ENCODE measurements around the gene WAC. TPM values are rescaled to one million over a fixed set of nuclear protein-coding genes. Genes with fewer than 3 reads are reported as not detected.

The WAC gene
- total and polyA plus RNA-seq, 10 of the 15 experiments (the other 5 are each of a cell fraction or from before 2014, with no cell fraction given) = 26.5 to 131 (median 69.4) TPM

DNA sequence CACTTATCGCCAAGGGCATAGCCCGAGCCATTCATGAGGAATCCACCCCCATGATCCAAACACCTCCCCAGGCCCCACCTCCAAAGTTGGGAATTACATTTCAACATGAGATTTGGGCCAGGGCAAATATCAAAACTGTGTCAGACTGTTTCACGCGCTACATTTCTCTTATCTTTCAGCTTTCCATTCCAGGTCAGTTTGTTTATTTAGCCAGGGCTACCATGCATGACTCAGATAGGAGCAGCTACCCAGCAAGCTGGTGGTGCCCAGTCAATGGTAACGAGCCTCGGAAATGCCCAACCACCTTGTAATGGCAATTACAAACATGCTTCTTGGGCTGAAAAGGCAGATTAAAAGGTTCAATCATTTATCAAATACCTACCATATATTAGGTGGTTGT, 100.8 kb downstream of the WAC start (continued):
- no peak for TF ChIP-seq MTA3 (IDR thresholded peaks at IDR 0.05; ENCODE audit: borderline replicate concordance, low read length)
- TF ChIP-seq SIX5 (IDR thresholded peaks at IDR 0.05; ENCODE audit: low read depth, low read length, severe bottlenecking) = no peak
- no peak for TF ChIP-seq YBX1 (IDR thresholded peaks at IDR 0.05)

DNA sequence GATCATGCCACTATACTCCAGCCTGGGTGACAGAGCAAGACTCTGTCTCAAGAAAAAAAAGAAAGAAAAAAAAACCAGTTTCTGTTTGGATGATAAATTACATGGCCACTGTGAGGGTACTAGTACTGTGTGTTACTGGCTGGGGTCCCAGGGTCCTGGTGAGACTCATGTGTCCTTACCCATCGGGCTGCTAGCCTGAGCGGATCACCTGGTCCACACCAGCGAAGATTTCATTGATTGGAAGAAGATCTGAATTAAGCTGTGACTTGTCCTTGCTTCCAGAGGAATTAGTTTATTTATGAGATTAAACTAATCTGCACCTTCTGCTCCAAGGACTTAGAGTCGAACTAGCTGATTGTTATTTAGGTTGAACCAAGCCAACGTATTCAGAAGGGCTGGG, 104.4 kb downstream of the WAC start:
- Histone ChIP-seq H3K9ac (ENCODE audit: control insufficient read depth, insufficient read depth, low read length) (no peak overlapping the region), H3K4me1 (ENCODE audit: control insufficient read depth, insufficient read depth, low read length) (no peaks in the 10 kb centered on the region), H2AFZ (ENCODE audit: control insufficient read depth, low read depth, low read length) (no peak overlapping the region), H3K4me3 (no peak overlapping the region), H3K27me3 (replicated peaks in 1 of 2; ENCODE audit: control insufficient read depth in 2 of 2, insufficient read depth in 2 of 2, low read length in 1 of 2) (no peaks in the 10 kb centered on the region), H3K79me2 (ENCODE audit: control insufficient read depth, insufficient read depth, low read length) (no peaks in the 10 kb centered on the region), H3K9me3 (replicated peaks; ENCODE audit: control insufficient read depth, insufficient read depth, low read length) (no peaks in the 10 kb centered on the region), H4K20me1 (ENCODE audit: control insufficient read depth, insufficient read depth) (no peaks in the 10 kb centered on the region), H3K36me3 (ENCODE audit: control insufficient read depth in 2 of 2, insufficient read depth in 2 of 2, low read length in 1 of 2) (no peaks in the 10 kb centered on the region), H3K4me2 (ENCODE audit: control insufficient read depth, insufficient read depth) (no peak overlapping the region), H3K27ac (ENCODE audit: control insufficient read depth, insufficient read depth) (no peak overlapping the region)
- in situ Hi-C loops (cut with MboI) (no loop called here), intact Hi-C loops (cut with micrococcal nuclease; ENCODE audit: unreplicated experiment) (no loop called here)
- ATAC-seq = no peak
- SMC1A ChIA-PET (ENCODE audit: uncharacterized antibody, unreplicated experiment) = interaction anchor here (1.0 to 1.6 kb wide), 3 partner anchors 9 to 24 kb away, joined by 3 to 6 read pairs (median 3); no protein-coding TSS in a partner anchor
- POLR2A ChIA-PET = no interaction called here
- RAD21 ChIA-PET (ENCODE audit: unreplicated experiment) = no interaction called here
- no peak for FAIRE-seq
- DNase-seq (ENCODE audit: low read depth, low spot score) = no peak
- 25% methylated on average over 5 of the region's 5 CpGs for whole genome bisulfite sequencing (ENCODE audit: insufficient coverage, insufficient replicate concordance, low lambda C conversion rate, missing lambda C conversion rate)
- BruUV-seq (replicated peaks) = no TSS peak
- CTCF ChIA-PET = no interaction called here
- TF ChIP-seq NFIC (IDR thresholded peaks at IDR 0.05; ENCODE audit: low read depth, low read length) (no peak), NFYA (IDR thresholded peaks at IDR 0.05; ENCODE audit: borderline replicate concordance, low read depth, low read length) (no peak), CBFB (IDR thresholded peaks at IDR 0.05; ENCODE audit: low read depth) (no peak), BRCA1 (IDR thresholded peaks at IDR 0.05; ENCODE audit: low read depth, low read length) (no peak), WRNIP1 (IDR thresholded peaks at IDR 0.05; ENCODE audit: borderline replicate concordance, low read depth, low read length) (no peak), CREM (IDR thresholded peaks at IDR 0.05; ENCODE audit: low read depth) (no peak), RUNX3 (IDR thresholded peaks at IDR 0.05; ENCODE audit: low read length) (no peak), TAF1 (IDR thresholded peaks at IDR 0.05; ENCODE audit: borderline replicate concordance, low read depth, low read length) (no peak)
- TF ChIP-seq, protein P1, sequence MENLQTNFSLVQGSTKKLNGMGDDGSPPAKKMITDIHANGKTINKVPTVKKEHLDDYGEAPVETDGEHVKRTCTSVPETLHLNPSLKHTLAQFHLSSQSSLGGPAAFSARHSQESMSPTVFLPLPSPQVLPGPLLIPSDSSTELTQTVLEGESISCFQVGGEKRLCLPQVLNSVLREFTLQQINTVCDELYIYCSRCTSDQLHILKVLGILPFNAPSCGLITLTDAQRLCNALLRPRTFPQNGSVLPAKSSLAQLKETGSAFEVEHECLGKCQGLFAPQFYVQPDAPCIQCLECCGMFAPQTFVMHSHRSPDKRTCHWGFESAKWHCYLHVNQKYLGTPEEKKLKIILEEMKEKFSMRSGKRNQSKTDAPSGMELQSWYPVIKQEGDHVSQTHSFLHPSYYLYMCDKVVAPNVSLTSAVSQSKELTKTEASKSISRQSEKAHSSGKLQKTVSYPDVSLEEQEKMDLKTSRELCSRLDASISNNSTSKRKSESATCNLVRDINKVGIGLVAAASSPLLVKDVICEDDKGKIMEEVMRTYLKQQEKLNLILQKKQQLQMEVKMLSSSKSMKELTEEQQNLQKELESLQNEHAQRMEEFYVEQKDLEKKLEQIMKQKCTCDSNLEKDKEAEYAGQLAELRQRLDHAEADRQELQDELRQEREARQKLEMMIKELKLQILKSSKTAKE (IDR thresholded peaks at IDR 0.05; ENCODE audit: low read depth, poor library complexity, severe bottlenecking) = no peak
- TF ChIP-seq, protein P2, sequence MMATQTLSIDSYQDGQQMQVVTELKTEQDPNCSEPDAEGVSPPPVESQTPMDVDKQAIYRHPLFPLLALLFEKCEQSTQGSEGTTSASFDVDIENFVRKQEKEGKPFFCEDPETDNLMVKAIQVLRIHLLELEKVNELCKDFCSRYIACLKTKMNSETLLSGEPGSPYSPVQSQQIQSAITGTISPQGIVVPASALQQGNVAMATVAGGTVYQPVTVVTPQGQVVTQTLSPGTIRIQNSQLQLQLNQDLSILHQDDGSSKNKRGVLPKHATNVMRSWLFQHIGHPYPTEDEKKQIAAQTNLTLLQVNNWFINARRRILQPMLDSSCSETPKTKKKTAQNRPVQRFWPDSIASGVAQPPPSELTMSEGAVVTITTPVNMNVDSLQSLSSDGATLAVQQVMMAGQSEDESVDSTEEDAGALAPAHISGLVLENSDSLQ (IDR thresholded peaks at IDR 0.05) = no peak
- TF ChIP-seq, protein P3, sequence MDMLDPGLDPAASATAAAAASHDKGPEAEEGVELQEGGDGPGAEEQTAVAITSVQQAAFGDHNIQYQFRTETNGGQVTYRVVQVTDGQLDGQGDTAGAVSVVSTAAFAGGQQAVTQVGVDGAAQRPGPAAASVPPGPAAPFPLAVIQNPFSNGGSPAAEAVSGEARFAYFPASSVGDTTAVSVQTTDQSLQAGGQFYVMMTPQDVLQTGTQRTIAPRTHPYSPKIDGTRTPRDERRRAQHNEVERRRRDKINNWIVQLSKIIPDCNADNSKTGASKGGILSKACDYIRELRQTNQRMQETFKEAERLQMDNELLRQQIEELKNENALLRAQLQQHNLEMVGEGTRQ (IDR thresholded peaks at IDR 0.05; ENCODE audit: borderline replicate concordance, low read depth, low read length) = no peak
- TF ChIP-seq, protein P4, sequence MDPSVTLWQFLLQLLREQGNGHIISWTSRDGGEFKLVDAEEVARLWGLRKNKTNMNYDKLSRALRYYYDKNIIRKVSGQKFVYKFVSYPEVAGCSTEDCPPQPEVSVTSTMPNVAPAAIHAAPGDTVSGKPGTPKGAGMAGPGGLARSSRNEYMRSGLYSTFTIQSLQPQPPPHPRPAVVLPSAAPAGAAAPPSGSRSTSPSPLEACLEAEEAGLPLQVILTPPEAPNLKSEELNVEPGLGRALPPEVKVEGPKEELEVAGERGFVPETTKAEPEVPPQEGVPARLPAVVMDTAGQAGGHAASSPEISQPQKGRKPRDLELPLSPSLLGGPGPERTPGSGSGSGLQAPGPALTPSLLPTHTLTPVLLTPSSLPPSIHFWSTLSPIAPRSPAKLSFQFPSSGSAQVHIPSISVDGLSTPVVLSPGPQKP (IDR thresholded peaks at IDR 0.05; ENCODE audit: low read depth, low read length) = no peak
- TF ChIP-seq, protein P5, sequence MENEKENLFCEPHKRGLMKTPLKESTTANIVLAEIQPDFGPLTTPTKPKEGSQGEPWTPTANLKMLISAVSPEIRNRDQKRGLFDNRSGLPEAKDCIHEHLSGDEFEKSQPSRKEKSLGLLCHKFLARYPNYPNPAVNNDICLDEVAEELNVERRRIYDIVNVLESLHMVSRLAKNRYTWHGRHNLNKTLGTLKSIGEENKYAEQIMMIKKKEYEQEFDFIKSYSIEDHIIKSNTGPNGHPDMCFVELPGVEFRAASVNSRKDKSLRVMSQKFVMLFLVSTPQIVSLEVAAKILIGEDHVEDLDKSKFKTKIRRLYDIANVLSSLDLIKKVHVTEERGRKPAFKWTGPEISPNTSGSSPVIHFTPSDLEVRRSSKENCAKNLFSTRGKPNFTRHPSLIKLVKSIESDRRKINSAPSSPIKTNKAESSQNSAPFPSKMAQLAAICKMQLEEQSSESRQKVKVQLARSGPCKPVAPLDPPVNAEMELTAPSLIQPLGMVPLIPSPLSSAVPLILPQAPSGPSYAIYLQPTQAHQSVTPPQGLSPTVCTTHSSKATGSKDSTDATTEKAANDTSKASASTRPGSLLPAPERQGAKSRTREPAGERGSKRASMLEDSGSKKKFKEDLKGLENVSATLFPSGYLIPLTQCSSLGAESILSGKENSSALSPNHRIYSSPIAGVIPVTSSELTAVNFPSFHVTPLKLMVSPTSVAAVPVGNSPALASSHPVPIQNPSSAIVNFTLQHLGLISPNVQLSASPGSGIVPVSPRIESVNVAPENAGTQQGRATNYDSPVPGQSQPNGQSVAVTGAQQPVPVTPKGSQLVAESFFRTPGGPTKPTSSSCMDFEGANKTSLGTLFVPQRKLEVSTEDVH (IDR thresholded peaks at IDR 0.05; ENCODE audit: low read depth, partially characterized antibody) = no peak
